ENCODE data around the gene NEURL2. TPM values are rescaled to one million over a fixed set of nuclear protein-coding genes. Genes with fewer than 3 reads are reported as not detected.
A peak's percentile ranks its signal among the peaks of the same experiment; 100 is the strongest.
"Not testable (repeated sequence)": the region's sequence is repeated elsewhere in the genome, so short reads cannot be mapped to it uniquely, and the experiment has no call there.

Gene NEURL2
- total RNA-seq, 2 donors from 2014 or later: 3.3 to 5.2 TPM

- ATAC-seq: peak; percentile 8
- Histone ChIP-seq H3K9me3 (no peaks in the 10 kb centered on the region), H3K27me3 (no peaks in the 10 kb centered on the region)
Measured at GRCh38 chr20:45933266-45934045, 42.4 kb upstream of the NEURL2 start.

GRCh38 chr20:45931680-45932079 lies 40.7 kb upstream of the NEURL2 start:
- H3K9me3 ChIP-seq; H3K36me3 ChIP-seq (replicated peaks in 1 of 2; ENCODE audit: insufficient read depth in 1 of 2, low read depth in 2 of 2); H3K27me3 ChIP-seq; DNase-seq; intact Hi-C loops (cut with DNase I); H3K27ac ChIP-seq; H3K4me3 ChIP-seq; ATAC-seq: not testable (repeated sequence)
- H3K4me1 ChIP-seq: peaks cover 13% of the 10 kb centered on the region
- WGBS, 2 donors: 90 to 91% methylated on average over 17 of the region's 17 CpGs

More at GRCh38 chr20:45933266-45934045, 42.4 kb upstream of the NEURL2 start:
- 8 to 13% methylated on average over 10 to 22 of the region's 22 CpGs for WGBS, 2 donors
- intact Hi-C loops (cut with DNase I): no loop called here
- peaks cover 2 to 8% of the 10 kb centered on the region in 2 donors for H3K36me3 ChIP-seq (replicated peaks in 1 of 2; ENCODE audit: insufficient read depth in 1 of 2, low read depth in 2 of 2)
- H3K4me3 ChIP-seq: peak overlapping the region; percentile 89 to 94
- DNase-seq: peak; percentile 65 to 84 (median 78)
- peak in 1 of 3 donors; percentile 1 for TF ChIP-seq POLR2A (IDR thresholded peaks at IDR 0.05)
- TF ChIP-seq, protein P1, sequence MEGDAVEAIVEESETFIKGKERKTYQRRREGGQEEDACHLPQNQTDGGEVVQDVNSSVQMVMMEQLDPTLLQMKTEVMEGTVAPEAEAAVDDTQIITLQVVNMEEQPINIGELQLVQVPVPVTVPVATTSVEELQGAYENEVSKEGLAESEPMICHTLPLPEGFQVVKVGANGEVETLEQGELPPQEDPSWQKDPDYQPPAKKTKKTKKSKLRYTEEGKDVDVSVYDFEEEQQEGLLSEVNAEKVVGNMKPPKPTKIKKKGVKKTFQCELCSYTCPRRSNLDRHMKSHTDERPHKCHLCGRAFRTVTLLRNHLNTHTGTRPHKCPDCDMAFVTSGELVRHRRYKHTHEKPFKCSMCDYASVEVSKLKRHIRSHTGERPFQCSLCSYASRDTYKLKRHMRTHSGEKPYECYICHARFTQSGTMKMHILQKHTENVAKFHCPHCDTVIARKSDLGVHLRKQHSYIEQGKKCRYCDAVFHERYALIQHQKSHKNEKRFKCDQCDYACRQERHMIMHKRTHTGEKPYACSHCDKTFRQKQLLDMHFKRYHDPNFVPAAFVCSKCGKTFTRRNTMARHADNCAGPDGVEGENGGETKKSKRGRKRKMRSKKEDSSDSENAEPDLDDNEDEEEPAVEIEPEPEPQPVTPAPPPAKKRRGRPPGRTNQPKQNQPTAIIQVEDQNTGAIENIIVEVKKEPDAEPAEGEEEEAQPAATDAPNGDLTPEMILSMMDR (IDR thresholded peaks at IDR 0.05): peak in 5 of 7 experiments; percentile 5 to 47 (median 45)
- peak overlapping the region; percentile 99 to 100 (median 99) for H3K27ac ChIP-seq
- peaks cover 13% of the 10 kb centered on the region for H3K4me1 ChIP-seq

DNA sequence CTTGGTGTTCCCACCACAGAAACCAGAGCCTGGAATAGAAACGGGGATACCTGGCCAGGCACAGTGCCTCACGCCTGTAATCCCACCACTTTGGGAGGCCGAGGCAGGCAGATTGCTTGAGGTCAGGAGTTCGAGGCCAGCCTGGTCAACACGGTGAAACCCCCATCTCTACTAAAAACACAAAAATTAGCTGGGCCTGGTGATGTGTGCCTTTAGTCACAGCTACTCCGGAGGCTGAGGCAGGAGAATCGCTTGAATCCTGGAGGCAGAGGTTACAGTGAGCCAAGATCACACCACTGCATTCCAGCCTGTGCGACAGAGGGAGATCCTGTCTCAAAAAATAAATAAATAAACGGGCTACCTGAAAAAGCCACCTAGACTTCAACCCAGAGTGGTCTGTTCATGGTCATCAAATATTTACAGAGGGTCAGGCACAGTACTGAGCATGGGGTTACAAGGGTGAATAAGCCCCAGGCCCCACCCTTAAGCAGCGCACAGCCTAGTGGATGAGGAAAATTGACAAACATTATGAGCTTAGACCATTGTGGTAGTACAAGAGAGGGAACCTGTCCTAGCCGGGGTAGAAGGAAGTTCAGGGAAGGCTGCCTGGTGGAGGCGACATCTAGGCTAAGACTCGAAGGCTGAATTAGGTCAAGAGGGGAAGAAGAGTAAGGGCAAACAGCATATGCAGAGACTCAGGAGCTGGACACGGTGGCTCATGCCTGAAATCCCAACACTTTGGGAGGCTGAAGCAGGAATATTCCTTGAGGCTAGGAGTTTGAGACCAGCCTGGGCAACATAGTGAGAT lies 36.3 kb upstream of the NEURL2 start:
- Histone ChIP-seq H3K9me3 (no peaks in the 10 kb centered on the region), H3K36me3 (replicated peaks in 1 of 2; ENCODE audit: insufficient read depth in 1 of 2, low read depth in 2 of 2) (no peaks in the 10 kb centered on the region), H3K27ac (no peak overlapping the region), H3K4me1 (no peaks in the 10 kb centered on the region), H3K4me3 (no peak overlapping the region), H3K27me3 (no peaks in the 10 kb centered on the region)
- WGBS, 2 donors: 59 to 73% methylated on average over 14 of the region's 14 CpGs
- no peak for DNase-seq
- intact Hi-C loops (cut with DNase I): no loop called here
- TF ChIP-seq, protein P1 (IDR thresholded peaks at IDR 0.05): no peak
- no peak for TF ChIP-seq POLR2A (IDR thresholded peaks at IDR 0.05)
- no peak for ATAC-seq

GRCh38 chr20:45926731-45927070 lies 35.7 kb upstream of the NEURL2 start:
- H3K9me3 ChIP-seq: no peaks in the 10 kb centered on the region
- WGBS, 2 donors: 50 to 85% methylated on average over 2 of the region's 2 CpGs
- DNase-seq (no peak), ATAC-seq (no peak)
- no peaks in the 10 kb centered on the region for H3K27me3 ChIP-seq
- intact Hi-C loops (cut with DNase I): no loop called here
- H3K36me3 ChIP-seq (replicated peaks in 1 of 2; ENCODE audit: insufficient read depth in 1 of 2, low read depth in 2 of 2): no peaks in the 10 kb centered on the region
- no peak overlapping the region for H3K27ac ChIP-seq
- no peak overlapping the region for H3K4me3 ChIP-seq
- no peaks in the 10 kb centered on the region for H3K4me1 ChIP-seq
- TF ChIP-seq, protein P1 (IDR thresholded peaks at IDR 0.05): no peak
- TF ChIP-seq POLR2A (IDR thresholded peaks at IDR 0.05): no peak

DNA sequence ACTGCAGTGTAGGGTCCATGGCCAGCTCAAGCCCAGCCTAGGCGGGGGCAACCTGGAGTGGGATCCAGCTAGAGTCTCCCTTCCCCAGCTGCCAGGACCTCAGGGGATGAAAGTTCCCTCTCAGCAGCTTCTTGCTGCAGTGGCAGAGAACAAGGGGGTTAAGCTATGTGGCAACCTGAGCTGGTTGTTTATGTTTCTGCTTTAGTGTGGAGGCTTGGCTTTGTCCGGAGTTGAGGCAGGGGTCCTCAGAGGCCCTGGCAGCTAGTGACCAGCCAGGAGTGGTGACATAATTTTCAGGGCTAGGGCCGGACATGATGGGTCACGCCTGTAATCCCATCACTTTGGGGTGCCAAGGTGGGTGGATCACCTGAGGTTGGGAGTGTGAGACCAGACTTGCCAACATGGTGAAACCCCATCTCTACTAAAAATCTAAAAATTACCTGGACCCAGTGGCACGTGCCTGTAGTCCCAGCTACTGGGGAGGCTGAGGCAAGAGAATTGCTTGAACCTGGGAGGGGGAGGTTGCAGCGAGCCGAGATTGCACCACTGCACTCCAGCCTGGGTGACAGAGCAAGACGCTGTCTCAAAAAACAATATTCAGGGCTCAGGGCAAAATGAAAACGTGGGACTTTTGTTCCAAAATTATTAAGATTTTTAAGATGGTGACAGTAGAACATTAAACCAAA lies 35.0 kb upstream of the NEURL2 start:
- H3K27ac ChIP-seq: no peak overlapping the region
- ATAC-seq (no peak), DNase-seq (no peak)
- intact Hi-C loops (cut with DNase I): no loop called here
- TF ChIP-seq, protein P1 (IDR thresholded peaks at IDR 0.05): no peak
- no peak for TF ChIP-seq POLR2A (IDR thresholded peaks at IDR 0.05)
- H3K4me3 ChIP-seq: no peak overlapping the region
- no peaks in the 10 kb centered on the region for H3K27me3 ChIP-seq
- no peaks in the 10 kb centered on the region for H3K9me3 ChIP-seq
- 50% methylated on average over 8 to 9 of the region's 9 CpGs for WGBS, 2 donors
- no peaks in the 10 kb centered on the region for H3K4me1 ChIP-seq
- H3K36me3 ChIP-seq (replicated peaks in 1 of 2; ENCODE audit: insufficient read depth in 1 of 2, low read depth in 2 of 2): no peaks in the 10 kb centered on the region

All from body of pancreas (tissue), 4 donors.